GM21529 (cell line): Measurements from ENCODE around the gene RSPO1.

ENCODE experiments used
- ATAC-seq: cut with Tn5 transposase; IDR thresholded peaks from one replicate; pipeline ENCODE4 v1.9.1; 2021; ENCODE audit not compliant: unreplicated experiment

Gene RSPO1

GRCh38 chr1:37574834-37575480 is 59.7 kb downstream of the RSPO1 start:
- ATAC-seq = no peak

GRCh38 chr1:37570528-37571334 is 64.0 kb downstream of the RSPO1 start:
- no peak for ATAC-seq

DNA sequence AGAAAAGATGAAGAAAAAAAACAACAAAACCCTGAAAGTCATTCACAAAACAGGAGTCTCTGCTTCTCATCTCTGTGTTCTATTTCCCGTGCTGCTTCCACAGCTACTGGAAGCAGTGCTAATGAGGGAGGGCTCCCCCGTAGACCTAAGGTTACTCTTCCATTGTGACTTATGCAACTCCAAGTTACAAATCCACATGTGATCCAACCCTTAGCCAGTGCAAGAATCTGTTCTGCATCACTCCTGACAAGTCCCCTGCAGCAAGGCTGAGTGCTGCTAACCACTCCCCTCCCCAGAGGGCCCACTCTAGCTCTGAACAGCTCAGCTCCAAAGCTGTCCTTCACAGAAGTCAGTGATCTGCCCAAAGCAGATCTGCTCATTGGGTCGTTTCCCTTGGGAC is 67.7 kb downstream of the RSPO1 start:
- ATAC-seq = no peak

GRCh38 chr1:37564892-37565291 is 69.8 kb downstream of the RSPO1 start:
- no peak for ATAC-seq

DNA sequence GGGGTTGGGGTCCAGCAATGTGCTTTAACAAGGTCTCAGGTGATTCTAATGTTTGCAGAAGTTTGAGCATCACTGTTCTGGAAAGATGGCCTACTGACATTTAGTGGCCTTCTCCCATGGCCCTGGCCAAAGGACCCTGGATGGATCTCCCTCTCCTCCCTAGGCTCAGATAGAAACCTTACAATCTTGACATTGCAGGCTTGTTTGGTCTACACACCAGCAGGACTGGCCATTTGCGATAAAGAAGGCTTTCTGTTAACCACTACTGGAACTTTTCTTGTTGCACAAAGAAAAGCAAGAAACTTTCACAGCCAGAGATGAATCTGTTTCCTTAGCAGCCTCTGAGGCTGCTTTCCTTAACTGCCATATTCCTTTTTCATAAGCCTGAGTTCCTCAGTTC is 71.7 kb downstream of the RSPO1 start:
- no peak for ATAC-seq
